Body of pancreas (tissue), 4 donors: Measurements from ENCODE around the gene RGSL1. TPM values are rescaled to one million over a fixed set of nuclear protein-coding genes. Genes with fewer than 3 reads are reported as not detected.

Experiments
- ATAC-seq: fragments of 150-250 bp; one replicate; pipeline ENCODE4 v1.9.1; 2016
- DNase-seq, 4 donors: peaks; one replicate each; pipeline ENCODE4 v3.0.0-alpha.2; 2019
- H3K27ac ChIP-seq, 4 donors: fragments of 200-600 bp; sonication (generic); 1 replicate in 3 of 4; 2 replicates in 1 of 4; pipeline versions ENCODE4 v1.5.1 to v1.6.1; 2016 to 2019; ENCODE audit warnings: mild to moderate bottlenecking in 1 of 4, mixed read lengths in 1 of 4, moderate library complexity in 1 of 4
- H3K27me3 ChIP-seq, 2 donors: fragments of 200-600 bp; sonication (generic); one replicate each; pipeline ENCODE4 v1.6.0; 2016; ENCODE audit warnings: mild to moderate bottlenecking in 1 of 2
- H3K36me3 ChIP-seq, 2 donors: fragments of 200-600 bp; sonication (generic); replicated peaks in 1 of 2; 2 replicates each; pipeline ENCODE4 v1.5.1; 2016; ENCODE audit warnings: low read depth in 2 of 2; ENCODE audit not compliant: insufficient read depth in 1 of 2
- H3K4me1 ChIP-seq: fragments of 200-600 bp; sonication (generic); one replicate; pipeline ENCODE4 v1.6.0; 2016
- H3K4me3 ChIP-seq, 2 donors: fragments of 200-600 bp; sonication (generic); 1 replicate in 1 of 2; 2 replicates in 1 of 2; pipeline ENCODE4 v1.5.1; 2016 to 2019
- H3K9me3 ChIP-seq, 3 donors: fragments of 200-600 bp; sonication (generic); 1 replicate in 2 of 3; 2 replicates in 1 of 3; pipeline ENCODE4 v1.5.1; 2016
- POLR2A ChIP-seq, 3 donors: fragments of 450-650 bp; IDR thresholded peaks; one replicate each; pipeline ENCODE4 v1.6.1; 2016; ENCODE audit warnings: antibody characterized with exemption in 3 of 3, mild to moderate bottlenecking in 2 of 3
- WGBS, 2 donors: methylation state at CpG; one replicate each; pipeline ENCODE4 v1.1.5; 2017; 5-methylcytosine and 5-hydroxymethylcytosine counted together
- intact Hi-C: fragments of 100-400 bp; cut with DNase I; formaldehyde crosslinking; loops from one replicate; pipeline ENCODE4 v1.15.1; 2023
- small RNA-seq: library from RNA; depleted of rRNA; stranded (forward); fragments of <200 nt; gene quantifications from one replicate; pipeline ENCODE3, GENCODE V24; 2016
- total RNA-seq, 2 donors: library from RNA; depleted of rRNA; stranded (reverse); fragments of >200 nt; gene quantifications; one replicate each; pipeline ENCODE4 v1.1.0, GENCODE V29; 2016
- TF ChIP-seq, protein P1 (sequence below), 7 experiments: fragments of 450-650 bp in 4 of 7; fragments of 200-600 bp in 3 of 7; sonication (generic) in 3 of 7; IDR thresholded peaks; one replicate each; pipeline ENCODE4 v1.5.1; 2016 to 2019; ENCODE audit warnings: antibody characterized with exemption in 7 of 7

RGSL1 gene
- total RNA-seq, 2 donors from 2014 or later = not detected

- Histone ChIP-seq H3K9me3 (no peaks in the 10 kb centered on the region), H3K4me3 (no peak overlapping the region), H3K36me3 (no peaks in the 10 kb centered on the region), H3K4me1 (peaks cover 16% of the 10 kb centered on the region), H3K27me3 (no peaks in the 10 kb centered on the region), H3K27ac (no peak overlapping the region)
- WGBS, 2 donors = 62 to 88% methylated on average over 2 of the region's 2 CpGs
- ATAC-seq (no peak), DNase-seq (no peak)
- TF ChIP-seq, protein P1, sequence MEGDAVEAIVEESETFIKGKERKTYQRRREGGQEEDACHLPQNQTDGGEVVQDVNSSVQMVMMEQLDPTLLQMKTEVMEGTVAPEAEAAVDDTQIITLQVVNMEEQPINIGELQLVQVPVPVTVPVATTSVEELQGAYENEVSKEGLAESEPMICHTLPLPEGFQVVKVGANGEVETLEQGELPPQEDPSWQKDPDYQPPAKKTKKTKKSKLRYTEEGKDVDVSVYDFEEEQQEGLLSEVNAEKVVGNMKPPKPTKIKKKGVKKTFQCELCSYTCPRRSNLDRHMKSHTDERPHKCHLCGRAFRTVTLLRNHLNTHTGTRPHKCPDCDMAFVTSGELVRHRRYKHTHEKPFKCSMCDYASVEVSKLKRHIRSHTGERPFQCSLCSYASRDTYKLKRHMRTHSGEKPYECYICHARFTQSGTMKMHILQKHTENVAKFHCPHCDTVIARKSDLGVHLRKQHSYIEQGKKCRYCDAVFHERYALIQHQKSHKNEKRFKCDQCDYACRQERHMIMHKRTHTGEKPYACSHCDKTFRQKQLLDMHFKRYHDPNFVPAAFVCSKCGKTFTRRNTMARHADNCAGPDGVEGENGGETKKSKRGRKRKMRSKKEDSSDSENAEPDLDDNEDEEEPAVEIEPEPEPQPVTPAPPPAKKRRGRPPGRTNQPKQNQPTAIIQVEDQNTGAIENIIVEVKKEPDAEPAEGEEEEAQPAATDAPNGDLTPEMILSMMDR (IDR thresholded peaks at IDR 0.05) = no peak
- no peak for TF ChIP-seq POLR2A (IDR thresholded peaks at IDR 0.05)
- intact Hi-C loops = no loop called here
Observed at GRCh38 chr1:182608236-182608635, 158.3 kb downstream of the RGSL1 start.

- ATAC-seq (no peak), DNase-seq (no peak)
- no peak overlapping the region for H3K4me3 ChIP-seq
- no peak overlapping the region for H3K27ac ChIP-seq
- no peaks in the 10 kb centered on the region for H3K36me3 ChIP-seq
- H3K27me3 ChIP-seq = no peaks in the 10 kb centered on the region
- peaks cover 8% of the 10 kb centered on the region for H3K4me1 ChIP-seq
- no peak for TF ChIP-seq POLR2A (IDR thresholded peaks at IDR 0.05)
- TF ChIP-seq, protein P1 (IDR thresholded peaks at IDR 0.05) = no peak
- intact Hi-C loops = no loop called here
- no peaks in the 10 kb centered on the region for H3K9me3 ChIP-seq
- WGBS, 2 donors = 72 to 79% methylated on average over 9 of the region's 9 CpGs
Observed at GRCh38 chr1:182608845-182609610, 159.1 kb downstream of the RGSL1 start.

Small RNAs within 50 kb of the gene (small RNA-seq; reads per million reads assigned to genes)
- gene RF00017 = not detected

Other genes starting within 250 kb of the RGSL1 start
- 1,000 to 10,000 TPM in 1 of 2 donors, 100 to 1,000 TPM in 1; 621 to 1,699 TPM for gene GLUL, start 58.4 kb upstream of the RGSL1 start, total RNA-seq
- gene TEDDM1, start 49.5 kb upstream of the RGSL1 start, total RNA-seq = not detected
- 1 to 10 TPM in 1 of 2 donors, under 1 TPM in 1; 0.33 to 6.0 TPM for gene RNASEL, start 139.1 kb downstream of the RGSL1 start, total RNA-seq
- 1 to 10 TPM; 2.6 to 3.9 TPM for gene RGS16, start 154.2 kb downstream of the RGSL1 start, total RNA-seq
- gene RGS8, start 234.4 kb downstream of the RGSL1 start, total RNA-seq = not detected